Measurements from ENCODE around the gene CADM1.
A peak's percentile ranks its signal among the peaks of the same experiment; 100 is the strongest.

Gene CADM1

GRCh38 chr11:115267238-115267781, 236.9 kb downstream of the CADM1 start:
- Histone ChIP-seq H3K9me3 (ENCODE audit: control insufficient read depth in 2 of 2, low read length in 2 of 2) (no peaks in the 10 kb centered on the region), H3K36me3 (ENCODE audit: control insufficient read depth in 2 of 2, insufficient read depth in 2 of 2, low read length in 2 of 2) (no peaks in the 10 kb centered on the region), H3K4me3 (ENCODE audit: low read length in 2 of 2) (peak overlapping the region in 1 of 2 donors; percentile 9), H3K27ac (ENCODE audit: low read length) (no peak overlapping the region), H3K27me3 (ENCODE audit: control insufficient read depth in 1 of 2, insufficient read depth in 2 of 2, low read length in 2 of 2) (no peaks in the 10 kb centered on the region), H3K4me1 (ENCODE audit: control insufficient read depth, insufficient read depth, low read length) (no peaks in the 10 kb centered on the region), H3K9ac (ENCODE audit: low read length in 2 of 2) (no peak overlapping the region)

DNA sequence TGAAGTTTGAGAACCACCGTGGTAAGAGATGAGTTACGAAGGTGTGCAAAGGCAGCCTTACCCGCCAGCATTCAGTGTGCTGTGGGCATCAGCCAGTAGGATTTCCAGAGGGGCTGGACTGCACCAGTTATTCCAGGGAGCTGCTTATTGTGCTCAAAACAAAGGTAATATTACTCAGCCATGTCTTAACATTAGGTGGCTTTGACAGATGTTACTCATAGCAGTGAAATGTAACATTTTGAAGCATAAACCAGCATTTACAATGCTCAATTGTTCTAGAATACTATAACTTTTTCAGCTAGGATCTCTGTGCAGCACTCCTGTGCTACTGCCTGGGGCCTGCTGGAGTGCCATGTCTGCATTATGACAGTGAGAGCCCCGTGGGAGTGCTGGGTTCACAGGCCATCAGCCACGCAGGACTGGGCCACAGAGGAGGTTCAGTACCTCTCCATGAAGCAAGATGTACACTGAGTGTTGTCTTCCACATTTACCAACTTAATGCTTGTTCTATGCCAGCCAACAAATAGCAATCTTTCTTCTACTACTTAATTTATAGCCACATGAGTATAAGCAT, 238.1 kb downstream of the CADM1 start:
- Histone ChIP-seq H3K9me3 (ENCODE audit: control insufficient read depth in 2 of 2, low read length in 2 of 2) (no peaks in the 10 kb centered on the region), H3K4me3 (ENCODE audit: low read length in 2 of 2) (no peak overlapping the region), H3K36me3 (ENCODE audit: control insufficient read depth in 2 of 2, insufficient read depth in 2 of 2, low read length in 2 of 2) (no peaks in the 10 kb centered on the region), H3K4me1 (ENCODE audit: control insufficient read depth, insufficient read depth, low read length) (no peaks in the 10 kb centered on the region), H3K27me3 (ENCODE audit: control insufficient read depth in 1 of 2, insufficient read depth in 2 of 2, low read length in 2 of 2) (no peaks in the 10 kb centered on the region), H3K27ac (ENCODE audit: low read length) (no peak overlapping the region), H3K9ac (ENCODE audit: low read length in 2 of 2) (no peak overlapping the region)

GRCh38 chr11:115263799-115264656, 240.2 kb downstream of the CADM1 start:
- H3K4me1 ChIP-seq (ENCODE audit: control insufficient read depth, insufficient read depth, low read length): no peaks in the 10 kb centered on the region
- no peak overlapping the region for H3K4me3 ChIP-seq (ENCODE audit: low read length in 2 of 2)
- H3K27me3 ChIP-seq (ENCODE audit: control insufficient read depth in 1 of 2, insufficient read depth in 2 of 2, low read length in 2 of 2): no peaks in the 10 kb centered on the region
- H3K27ac ChIP-seq (ENCODE audit: low read length): no peak overlapping the region
- H3K9ac ChIP-seq (ENCODE audit: low read length in 2 of 2): no peak overlapping the region
- H3K9me3 ChIP-seq (ENCODE audit: control insufficient read depth in 2 of 2, low read length in 2 of 2): no peaks in the 10 kb centered on the region
- no peaks in the 10 kb centered on the region for H3K36me3 ChIP-seq (ENCODE audit: control insufficient read depth in 2 of 2, insufficient read depth in 2 of 2, low read length in 2 of 2)

- H3K27me3 ChIP-seq (ENCODE audit: control insufficient read depth in 1 of 2, insufficient read depth in 2 of 2, low read length in 2 of 2): no peaks in the 10 kb centered on the region
- H3K4me3 ChIP-seq (ENCODE audit: low read length in 2 of 2): no peak overlapping the region
- no peaks in the 10 kb centered on the region for H3K36me3 ChIP-seq (ENCODE audit: control insufficient read depth in 2 of 2, insufficient read depth in 2 of 2, low read length in 2 of 2)
- no peaks in the 10 kb centered on the region for H3K9me3 ChIP-seq (ENCODE audit: control insufficient read depth in 2 of 2, low read length in 2 of 2)
- no peaks in the 10 kb centered on the region for H3K4me1 ChIP-seq (ENCODE audit: control insufficient read depth, insufficient read depth, low read length)
- H3K27ac ChIP-seq (ENCODE audit: low read length): no peak overlapping the region
- H3K9ac ChIP-seq (ENCODE audit: low read length in 2 of 2): no peak overlapping the region
These were observed 246.0 kb downstream of the CADM1 start for GRCh38 chr11:115258216-115258615.

DNA sequence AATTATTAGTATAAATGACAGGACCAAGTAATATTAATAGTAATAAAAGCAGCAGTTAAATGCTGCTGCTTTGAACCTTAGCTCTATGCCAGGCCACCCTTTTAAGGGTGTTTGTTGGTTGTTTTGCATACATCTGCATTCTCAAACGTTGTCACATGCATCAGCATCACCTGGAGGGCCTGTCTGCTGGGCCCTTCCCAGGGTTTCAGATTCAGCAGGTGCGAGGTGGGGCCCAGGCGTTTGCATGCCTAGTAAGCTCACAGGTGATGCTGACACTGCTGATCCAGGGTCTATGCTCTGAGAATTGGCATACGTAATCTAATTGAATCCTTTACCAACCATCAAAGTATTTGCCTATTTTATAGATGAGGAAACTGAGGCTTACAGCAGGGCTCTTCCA, 246.5 kb downstream of the CADM1 start:
- Histone ChIP-seq H3K27me3 (ENCODE audit: control insufficient read depth in 1 of 2, insufficient read depth in 2 of 2, low read length in 2 of 2) (no peaks in the 10 kb centered on the region), H3K4me3 (ENCODE audit: low read length in 2 of 2) (no peak overlapping the region), H3K4me1 (ENCODE audit: control insufficient read depth, insufficient read depth, low read length) (no peaks in the 10 kb centered on the region), H3K36me3 (ENCODE audit: control insufficient read depth in 2 of 2, insufficient read depth in 2 of 2, low read length in 2 of 2) (no peaks in the 10 kb centered on the region), H3K9ac (ENCODE audit: low read length in 2 of 2) (no peak overlapping the region), H3K9me3 (ENCODE audit: control insufficient read depth in 2 of 2, low read length in 2 of 2) (no peaks in the 10 kb centered on the region), H3K27ac (ENCODE audit: low read length) (no peak overlapping the region)

DNA sequence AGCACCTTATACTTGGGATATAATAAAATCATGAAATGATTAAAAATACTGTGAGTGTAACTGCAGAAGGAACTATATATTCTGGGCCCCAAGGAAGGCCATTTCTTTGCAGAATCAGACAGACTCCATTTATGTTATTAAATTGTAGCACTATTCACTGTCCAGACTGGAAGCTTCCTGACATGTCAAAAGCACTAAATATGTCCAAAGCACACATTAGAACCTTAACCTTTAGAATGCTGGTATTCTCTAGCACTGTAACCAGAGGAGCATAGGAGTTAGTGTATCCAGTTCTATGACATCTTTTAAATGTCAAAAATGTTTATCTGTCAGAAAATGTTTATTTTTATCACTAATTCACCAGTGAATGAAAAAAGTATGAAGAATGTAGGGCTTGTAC, 246.9 kb downstream of the CADM1 start:
- Histone ChIP-seq H3K36me3 (ENCODE audit: control insufficient read depth in 2 of 2, insufficient read depth in 2 of 2, low read length in 2 of 2) (no peaks in the 10 kb centered on the region), H3K4me1 (ENCODE audit: control insufficient read depth, insufficient read depth, low read length) (no peaks in the 10 kb centered on the region), H3K4me3 (ENCODE audit: low read length in 2 of 2) (no peak overlapping the region), H3K27me3 (ENCODE audit: control insufficient read depth in 1 of 2, insufficient read depth in 2 of 2, low read length in 2 of 2) (no peaks in the 10 kb centered on the region), H3K27ac (ENCODE audit: low read length) (no peak overlapping the region), H3K9ac (ENCODE audit: low read length in 2 of 2) (no peak overlapping the region), H3K9me3 (ENCODE audit: control insufficient read depth in 2 of 2, low read length in 2 of 2) (no peaks in the 10 kb centered on the region)

DNA sequence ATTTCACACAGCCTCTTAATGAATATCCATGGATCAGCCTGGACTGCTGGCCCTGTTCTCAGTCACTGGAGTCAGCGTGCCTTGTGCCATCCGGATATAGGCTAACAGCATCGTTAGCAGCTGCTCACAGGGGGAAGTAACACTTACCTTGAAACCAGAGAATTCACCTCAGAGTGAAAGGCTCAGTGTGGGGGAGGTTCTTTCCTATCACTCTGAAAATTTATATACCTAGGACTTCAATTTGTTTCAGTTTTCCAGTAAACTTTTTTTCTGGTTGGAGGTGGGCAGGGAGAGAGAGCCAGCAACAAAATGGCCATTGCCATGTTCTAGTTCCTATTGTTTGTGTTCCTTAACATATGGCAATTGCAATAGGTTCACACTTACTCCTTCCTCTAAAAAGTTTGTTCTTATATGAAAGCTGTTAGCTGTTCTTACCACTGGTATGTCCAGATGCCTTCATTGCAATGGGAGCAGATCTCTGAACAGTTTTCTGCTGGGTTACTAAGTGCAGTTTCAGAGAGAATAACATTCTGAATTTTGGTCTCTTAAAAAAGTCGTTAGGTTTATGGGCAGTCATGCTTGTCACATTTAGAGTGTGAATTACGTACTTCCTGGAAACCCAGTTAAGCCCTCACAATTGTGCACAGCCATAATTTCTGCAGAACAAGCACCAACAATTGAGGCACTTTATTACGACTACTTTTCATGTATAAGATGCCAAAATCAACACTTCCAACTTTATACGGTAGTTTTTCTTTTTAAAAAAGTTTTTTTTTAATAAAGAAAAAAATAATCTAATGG, 247.6 kb downstream of the CADM1 start:
- H3K4me3 ChIP-seq (ENCODE audit: low read length in 2 of 2): no peak overlapping the region
- no peaks in the 10 kb centered on the region for H3K9me3 ChIP-seq (ENCODE audit: control insufficient read depth in 2 of 2, low read length in 2 of 2)
- H3K27ac ChIP-seq (ENCODE audit: low read length): no peak overlapping the region
- H3K36me3 ChIP-seq (ENCODE audit: control insufficient read depth in 2 of 2, insufficient read depth in 2 of 2, low read length in 2 of 2): no peaks in the 10 kb centered on the region
- H3K9ac ChIP-seq (ENCODE audit: low read length in 2 of 2): no peak overlapping the region
- no peaks in the 10 kb centered on the region for H3K4me1 ChIP-seq (ENCODE audit: control insufficient read depth, insufficient read depth, low read length)
- no peaks in the 10 kb centered on the region for H3K27me3 ChIP-seq (ENCODE audit: control insufficient read depth in 1 of 2, insufficient read depth in 2 of 2, low read length in 2 of 2)

GRCh38 chr11:115255006-115255762, 249.0 kb downstream of the CADM1 start:
- Histone ChIP-seq H3K36me3 (ENCODE audit: control insufficient read depth in 2 of 2, insufficient read depth in 2 of 2, low read length in 2 of 2) (no peaks in the 10 kb centered on the region), H3K4me1 (ENCODE audit: control insufficient read depth, insufficient read depth, low read length) (no peaks in the 10 kb centered on the region), H3K4me3 (ENCODE audit: low read length in 2 of 2) (no peak overlapping the region), H3K9ac (ENCODE audit: low read length in 2 of 2) (no peak overlapping the region), H3K27ac (ENCODE audit: low read length) (no peak overlapping the region), H3K9me3 (ENCODE audit: control insufficient read depth in 2 of 2, low read length in 2 of 2) (no peaks in the 10 kb centered on the region), H3K27me3 (ENCODE audit: control insufficient read depth in 1 of 2, insufficient read depth in 2 of 2, low read length in 2 of 2) (no peaks in the 10 kb centered on the region)

GRCh38 chr11:115251126-115251525, 253.1 kb downstream of the CADM1 start:
- H3K27ac ChIP-seq (ENCODE audit: low read length): no peak overlapping the region
- H3K9ac ChIP-seq (ENCODE audit: low read length in 2 of 2): no peak overlapping the region
- no peaks in the 10 kb centered on the region for H3K36me3 ChIP-seq (ENCODE audit: control insufficient read depth in 2 of 2, insufficient read depth in 2 of 2, low read length in 2 of 2)
- no peaks in the 10 kb centered on the region for H3K4me1 ChIP-seq (ENCODE audit: control insufficient read depth, insufficient read depth, low read length)
- H3K27me3 ChIP-seq (ENCODE audit: control insufficient read depth in 1 of 2, insufficient read depth in 2 of 2, low read length in 2 of 2): no peaks in the 10 kb centered on the region
- no peaks in the 10 kb centered on the region for H3K9me3 ChIP-seq (ENCODE audit: control insufficient read depth in 2 of 2, low read length in 2 of 2)
- H3K4me3 ChIP-seq (ENCODE audit: low read length in 2 of 2): no peak overlapping the region

DNA sequence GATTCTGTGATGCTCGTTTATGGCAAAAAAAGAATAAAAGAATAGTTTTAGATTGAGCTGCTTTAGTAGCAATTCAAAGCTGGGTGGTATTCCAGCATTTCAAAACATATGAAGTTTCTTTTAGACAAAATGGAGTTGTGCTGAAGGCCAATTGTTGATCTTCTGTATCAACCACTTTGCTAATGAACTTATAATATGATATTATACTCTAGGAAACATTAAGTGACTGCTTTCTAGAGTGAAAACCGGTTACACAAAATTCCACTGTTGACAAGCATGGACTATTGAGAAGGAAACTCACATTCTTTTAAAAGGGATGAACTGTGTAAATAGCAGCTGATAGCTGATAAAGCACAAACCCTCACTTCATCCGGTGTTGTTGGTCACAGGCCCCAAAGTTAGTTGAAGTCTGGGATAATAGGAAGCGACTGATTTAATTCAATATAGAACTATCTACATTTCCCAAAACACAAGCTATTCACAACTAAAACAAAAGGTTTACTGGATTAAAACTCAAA, 255.1 kb downstream of the CADM1 start:
- Histone ChIP-seq H3K9me3 (ENCODE audit: control insufficient read depth in 2 of 2, low read length in 2 of 2) (no peaks in the 10 kb centered on the region), H3K4me1 (ENCODE audit: control insufficient read depth, insufficient read depth, low read length) (no peaks in the 10 kb centered on the region), H3K9ac (ENCODE audit: low read length in 2 of 2) (no peak overlapping the region), H3K4me3 (ENCODE audit: low read length in 2 of 2) (no peak overlapping the region), H3K36me3 (ENCODE audit: control insufficient read depth in 2 of 2, insufficient read depth in 2 of 2, low read length in 2 of 2) (no peaks in the 10 kb centered on the region), H3K27ac (ENCODE audit: low read length) (no peak overlapping the region), H3K27me3 (ENCODE audit: control insufficient read depth in 1 of 2, insufficient read depth in 2 of 2, low read length in 2 of 2) (no peaks in the 10 kb centered on the region)
